Measurements from ENCODE around the gene PPM1M.

- TF ChIP-seq, protein P1, sequence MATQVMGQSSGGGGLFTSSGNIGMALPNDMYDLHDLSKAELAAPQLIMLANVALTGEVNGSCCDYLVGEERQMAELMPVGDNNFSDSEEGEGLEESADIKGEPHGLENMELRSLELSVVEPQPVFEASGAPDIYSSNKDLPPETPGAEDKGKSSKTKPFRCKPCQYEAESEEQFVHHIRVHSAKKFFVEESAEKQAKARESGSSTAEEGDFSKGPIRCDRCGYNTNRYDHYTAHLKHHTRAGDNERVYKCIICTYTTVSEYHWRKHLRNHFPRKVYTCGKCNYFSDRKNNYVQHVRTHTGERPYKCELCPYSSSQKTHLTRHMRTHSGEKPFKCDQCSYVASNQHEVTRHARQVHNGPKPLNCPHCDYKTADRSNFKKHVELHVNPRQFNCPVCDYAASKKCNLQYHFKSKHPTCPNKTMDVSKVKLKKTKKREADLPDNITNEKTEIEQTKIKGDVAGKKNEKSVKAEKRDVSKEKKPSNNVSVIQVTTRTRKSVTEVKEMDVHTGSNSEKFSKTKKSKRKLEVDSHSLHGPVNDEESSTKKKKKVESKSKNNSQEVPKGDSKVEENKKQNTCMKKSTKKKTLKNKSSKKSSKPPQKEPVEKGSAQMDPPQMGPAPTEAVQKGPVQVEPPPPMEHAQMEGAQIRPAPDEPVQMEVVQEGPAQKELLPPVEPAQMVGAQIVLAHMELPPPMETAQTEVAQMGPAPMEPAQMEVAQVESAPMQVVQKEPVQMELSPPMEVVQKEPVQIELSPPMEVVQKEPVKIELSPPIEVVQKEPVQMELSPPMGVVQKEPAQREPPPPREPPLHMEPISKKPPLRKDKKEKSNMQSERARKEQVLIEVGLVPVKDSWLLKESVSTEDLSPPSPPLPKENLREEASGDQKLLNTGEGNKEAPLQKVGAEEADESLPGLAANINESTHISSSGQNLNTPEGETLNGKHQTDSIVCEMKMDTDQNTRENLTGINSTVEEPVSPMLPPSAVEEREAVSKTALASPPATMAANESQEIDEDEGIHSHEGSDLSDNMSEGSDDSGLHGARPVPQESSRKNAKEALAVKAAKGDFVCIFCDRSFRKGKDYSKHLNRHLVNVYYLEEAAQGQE (IDR thresholded peaks at IDR 0.05; ENCODE audit: low read depth) = no peak
- TF ChIP-seq RAD21 (IDR thresholded peaks at IDR 0.05; ENCODE audit: low read depth) = no peak
- no peak for TF ChIP-seq EP300 (IDR thresholded peaks at IDR 0.05; ENCODE audit: borderline replicate concordance)
- no peak for TF ChIP-seq YY1 (IDR thresholded peaks at IDR 0.05; ENCODE audit: low read depth)
- no peak for TF ChIP-seq MAX (IDR thresholded peaks at IDR 0.05)
- TF ChIP-seq, protein P2, sequence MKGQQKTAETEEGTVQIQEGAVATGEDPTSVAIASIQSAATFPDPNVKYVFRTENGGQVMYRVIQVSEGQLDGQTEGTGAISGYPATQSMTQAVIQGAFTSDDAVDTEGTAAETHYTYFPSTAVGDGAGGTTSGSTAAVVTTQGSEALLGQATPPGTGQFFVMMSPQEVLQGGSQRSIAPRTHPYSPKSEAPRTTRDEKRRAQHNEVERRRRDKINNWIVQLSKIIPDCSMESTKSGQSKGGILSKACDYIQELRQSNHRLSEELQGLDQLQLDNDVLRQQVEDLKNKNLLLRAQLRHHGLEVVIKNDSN (IDR thresholded peaks at IDR 0.05) = no peak
- no peak for TF ChIP-seq CREB1 (IDR thresholded peaks at IDR 0.05; ENCODE audit: low read depth)
- TF ChIP-seq ZBTB7A (IDR thresholded peaks at IDR 0.05; ENCODE audit: low read depth) = no peak
- no peak for TF ChIP-seq TAF1 (IDR thresholded peaks at IDR 0.05; ENCODE audit: low read depth)
- TF ChIP-seq EGR1 (IDR thresholded peaks at IDR 0.05) = no peak
- no peak for TF ChIP-seq FOXM1 (IDR thresholded peaks at IDR 0.05; ENCODE audit: borderline replicate concordance, low read depth)
- TF ChIP-seq CEBPB (IDR thresholded peaks at IDR 0.05) = no peak
Measured at GRCh38 chr3:52200981-52201679, 44.4 kb upstream of the PPM1M start.

Data from Ishikawa (cell line).